HUES6 (cell line): Measurements from ENCODE around the gene ADARB2.

ENCODE experiments used
- H3K27ac ChIP-seq: 2 replicates; pipeline ENCODE4 v1.7.0; 2013; ENCODE audit warnings: low read depth, mild to moderate bottlenecking, low read length, inconsistent platforms
- H3K27me3 ChIP-seq: 2 replicates; pipeline ENCODE4 v1.6.1; 2013; ENCODE audit warnings: low read length; ENCODE audit not compliant: control insufficient read depth, insufficient read depth
- H3K36me3 ChIP-seq: 2 replicates; pipeline ENCODE4 v1.6.1; 2013; ENCODE audit warnings: low read length; ENCODE audit not compliant: control insufficient read depth, insufficient read depth
- H3K4me1 ChIP-seq: 2 replicates; pipeline ENCODE4 v1.6.1; 2013; ENCODE audit warnings: low read length; ENCODE audit not compliant: control insufficient read depth, insufficient read depth
- H3K4me3 ChIP-seq: 2 replicates; pipeline ENCODE4 v1.5.1; 2013; ENCODE audit warnings: low read depth, low read length
- H3K9ac ChIP-seq: one replicate; pipeline ENCODE4 v1.6.1; 2013; ENCODE audit warnings: mild to moderate bottlenecking, low read length
- H3K9me3 ChIP-seq: 2 replicates; pipeline ENCODE4 v1.6.1; 2013; ENCODE audit warnings: low read depth, low read length; ENCODE audit not compliant: control insufficient read depth, insufficient read depth

Gene ADARB2

GRCh38 chr10:1508096-1508495 lies 229.2 kb downstream of the ADARB2 start:
- H3K4me3 ChIP-seq = no peak overlapping the region
- H3K9me3 ChIP-seq = peaks cover 9% of the 10 kb centered on the region
- H3K9ac ChIP-seq = no peak overlapping the region
- H3K4me1 ChIP-seq = no peaks in the 10 kb centered on the region
- H3K27me3 ChIP-seq = no peaks in the 10 kb centered on the region
- H3K36me3 ChIP-seq = no peaks in the 10 kb centered on the region
- H3K27ac ChIP-seq = no peak overlapping the region

GRCh38 chr10:1507436-1507835 lies 229.9 kb downstream of the ADARB2 start:
- H3K4me1 ChIP-seq = no peaks in the 10 kb centered on the region
- H3K9ac ChIP-seq = no peak overlapping the region
- no peak overlapping the region for H3K27ac ChIP-seq
- H3K4me3 ChIP-seq = no peak overlapping the region
- no peaks in the 10 kb centered on the region for H3K36me3 ChIP-seq
- H3K27me3 ChIP-seq = no peaks in the 10 kb centered on the region
- H3K9me3 ChIP-seq = peaks cover 9% of the 10 kb centered on the region

GRCh38 chr10:1504940-1505339 lies 232.4 kb downstream of the ADARB2 start:
- H3K9me3 ChIP-seq = peaks cover 9% of the 10 kb centered on the region
- no peaks in the 10 kb centered on the region for H3K36me3 ChIP-seq
- no peaks in the 10 kb centered on the region for H3K4me1 ChIP-seq
- no peaks in the 10 kb centered on the region for H3K27me3 ChIP-seq
- H3K27ac ChIP-seq = no peak overlapping the region
- H3K9ac ChIP-seq = no peak overlapping the region
- no peak overlapping the region for H3K4me3 ChIP-seq

GRCh38 chr10:1504286-1504685 lies 233.0 kb downstream of the ADARB2 start:
- H3K27ac ChIP-seq = no peak overlapping the region
- H3K4me1 ChIP-seq = no peaks in the 10 kb centered on the region
- H3K27me3 ChIP-seq = no peaks in the 10 kb centered on the region
- H3K9ac ChIP-seq = no peak overlapping the region
- no peak overlapping the region for H3K4me3 ChIP-seq
- no peaks in the 10 kb centered on the region for H3K36me3 ChIP-seq
- peaks cover 9% of the 10 kb centered on the region for H3K9me3 ChIP-seq

- Histone ChIP-seq H3K9ac (no peak overlapping the region), H3K9me3 (peaks cover 9% of the 10 kb centered on the region), H3K36me3 (no peaks in the 10 kb centered on the region), H3K27ac (no peak overlapping the region), H3K4me1 (no peaks in the 10 kb centered on the region), H3K27me3 (no peaks in the 10 kb centered on the region), H3K4me3 (no peak overlapping the region)
Observed at GRCh38 chr10:1502451-1502850, 234.9 kb downstream of the ADARB2 start.

GRCh38 chr10:1499359-1499957 lies 237.9 kb downstream of the ADARB2 start:
- Histone ChIP-seq H3K4me1 (no peaks in the 10 kb centered on the region), H3K4me3 (no peak overlapping the region), H3K27me3 (no peaks in the 10 kb centered on the region), H3K36me3 (no peaks in the 10 kb centered on the region), H3K27ac (no peak overlapping the region), H3K9me3 (peaks cover 12% of the 10 kb centered on the region), H3K9ac (no peak overlapping the region)

- H3K27ac ChIP-seq = no peak overlapping the region
- H3K4me3 ChIP-seq = no peak overlapping the region
- H3K9me3 ChIP-seq = peaks cover 8% of the 10 kb centered on the region
- no peaks in the 10 kb centered on the region for H3K36me3 ChIP-seq
- H3K9ac ChIP-seq = no peak overlapping the region
- H3K4me1 ChIP-seq = no peaks in the 10 kb centered on the region
- no peaks in the 10 kb centered on the region for H3K27me3 ChIP-seq
Observed at GRCh38 chr10:1498746-1499358, 238.5 kb downstream of the ADARB2 start.

GRCh38 chr10:1495915-1496517 lies 241.3 kb downstream of the ADARB2 start:
- H3K36me3 ChIP-seq = no peaks in the 10 kb centered on the region
- no peaks in the 10 kb centered on the region for H3K4me1 ChIP-seq
- H3K9me3 ChIP-seq = peaks cover 3% of the 10 kb centered on the region; the same call in 1 of the 2 replicates
- H3K27ac ChIP-seq = no peak overlapping the region
- H3K27me3 ChIP-seq = no peaks in the 10 kb centered on the region
- H3K4me3 ChIP-seq = no peak overlapping the region
- no peak overlapping the region for H3K9ac ChIP-seq

- no peak overlapping the region for H3K9ac ChIP-seq
- no peaks in the 10 kb centered on the region for H3K4me1 ChIP-seq
- no peaks in the 10 kb centered on the region for H3K27me3 ChIP-seq
- H3K4me3 ChIP-seq = no peak overlapping the region
- peaks cover 3% of the 10 kb centered on the region; the same call in 1 of the 2 replicates for H3K9me3 ChIP-seq
- H3K36me3 ChIP-seq = no peaks in the 10 kb centered on the region
- no peak overlapping the region for H3K27ac ChIP-seq
Observed at GRCh38 chr10:1492641-1493040, 244.7 kb downstream of the ADARB2 start.

- Histone ChIP-seq H3K27ac (no peak overlapping the region), H3K4me1 (no peaks in the 10 kb centered on the region), H3K36me3 (no peaks in the 10 kb centered on the region), H3K27me3 (no peaks in the 10 kb centered on the region), H3K9ac (no peak overlapping the region), H3K9me3 (peaks cover 3% of the 10 kb centered on the region; the same call in 1 of the 2 replicates), H3K4me3 (no peak overlapping the region)
Observed at GRCh38 chr10:1491901-1492300, 245.4 kb downstream of the ADARB2 start.

GRCh38 chr10:1489801-1490200 lies 247.5 kb downstream of the ADARB2 start:
- no peaks in the 10 kb centered on the region for H3K36me3 ChIP-seq
- no peaks in the 10 kb centered on the region for H3K9me3 ChIP-seq
- no peak overlapping the region for H3K4me3 ChIP-seq
- no peak overlapping the region for H3K9ac ChIP-seq
- H3K4me1 ChIP-seq = no peaks in the 10 kb centered on the region
- no peaks in the 10 kb centered on the region for H3K27me3 ChIP-seq
- H3K27ac ChIP-seq = no peak overlapping the region
